GM13976 (cell line): ENCODE measurements around the gene FOXP1.

Experiments
- DNase-seq: peaks from one replicate; pipeline ENCODE4 v3.0.0; 2012; ENCODE audit warnings: low spot score
- CTCF ChIP-seq: IDR thresholded peaks from 2 replicates; pipeline ENCODE4 v1.5.1; 2012; ENCODE audit warnings: borderline replicate concordance, mild to moderate bottlenecking; ENCODE audit not compliant: insufficient read depth; ENCODE audit errors: extremely low read depth, missing control alignments, control extremely low read depth
- in situ Hi-C: fragments of 300-500 bp; cut with MboI; formaldehyde crosslinking; loops from one replicate; pipeline ENCODE4 v1.12.0; 2022; ENCODE audit warnings: low sequenced_read_pairs, mixed read lengths, inconsistent platforms; ENCODE audit not compliant: unreplicated experiment

FOXP1 gene

DNA sequence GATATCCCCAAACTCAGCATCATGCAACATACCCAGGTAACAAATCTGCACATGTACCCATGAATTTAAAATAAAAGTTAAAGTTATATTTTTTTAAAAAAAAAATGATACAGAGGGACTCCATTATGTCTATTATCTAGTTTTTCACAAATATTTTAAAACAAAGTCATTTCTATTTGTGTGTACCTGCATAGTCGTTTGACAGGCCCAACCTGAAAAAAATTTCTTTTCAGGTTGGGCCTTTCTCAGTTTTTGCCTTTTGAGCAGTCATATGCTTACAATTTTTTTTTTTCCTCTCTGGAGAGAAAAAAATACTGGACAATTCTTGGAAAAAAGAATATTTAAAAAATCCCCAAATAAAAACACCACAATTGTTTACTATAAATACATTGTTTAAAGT lies 459.5 kb downstream of the FOXP1 start:
- in situ Hi-C loops = no loop called here
- no peak for TF ChIP-seq CTCF
- no peak for DNase-seq

DNA sequence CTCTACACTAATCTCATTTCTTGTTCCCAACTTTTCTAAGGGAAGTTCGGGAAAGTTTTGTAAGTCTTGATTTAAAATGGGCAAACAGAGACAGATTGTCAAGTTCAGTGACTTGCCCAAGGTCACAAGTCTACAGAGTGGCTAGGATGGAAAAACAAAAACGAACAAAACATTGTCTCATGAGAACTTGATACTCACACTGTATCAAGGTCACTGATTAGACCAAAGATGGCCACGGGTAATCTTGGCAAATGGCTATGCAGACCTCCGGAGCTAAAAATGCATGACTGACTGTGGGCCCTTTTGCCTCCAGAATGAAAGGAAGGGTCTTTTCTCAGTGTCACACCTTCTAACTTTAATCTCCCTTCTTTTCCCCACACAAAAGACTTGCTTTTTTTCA lies 460.9 kb downstream of the FOXP1 start:
- DNase-seq = no peak
- TF ChIP-seq CTCF = no peak
- in situ Hi-C loops = no loop called here

GRCh38 chr3:71121429-71122167 lies 461.9 kb downstream of the FOXP1 start:
- no peak for DNase-seq
- in situ Hi-C loops = no loop called here
- no peak for TF ChIP-seq CTCF

GRCh38 chr3:71120012-71120411 lies 463.5 kb downstream of the FOXP1 start:
- DNase-seq = no peak
- no peak for TF ChIP-seq CTCF
- in situ Hi-C loops = no loop called here

DNA sequence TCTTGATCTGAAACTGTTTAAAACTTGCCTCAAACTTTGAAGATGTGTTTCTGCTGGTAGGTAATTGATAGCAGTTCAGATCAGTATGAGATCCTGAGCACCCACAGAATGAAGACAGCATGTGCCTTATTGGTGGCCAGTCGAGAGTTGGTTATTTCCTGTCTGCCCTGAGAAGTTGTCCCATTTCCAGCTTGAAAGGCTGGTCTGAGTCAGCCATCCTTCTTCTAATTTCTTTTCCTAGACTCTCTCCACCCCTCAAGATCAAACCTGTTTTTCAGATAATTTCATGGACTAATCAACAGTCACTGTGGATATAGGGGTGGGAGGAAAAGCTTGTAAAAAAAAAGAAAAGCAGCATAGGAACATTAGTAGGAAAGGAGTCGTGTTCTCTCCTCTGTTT lies 464.4 kb downstream of the FOXP1 start:
- in situ Hi-C loops = no loop called here
- DNase-seq = no peak
- no peak for TF ChIP-seq CTCF

- no peak for TF ChIP-seq CTCF
- in situ Hi-C loops = no loop called here
- DNase-seq = no peak
Measured at GRCh38 chr3:71118436-71118835, 465.1 kb downstream of the FOXP1 start.

DNA sequence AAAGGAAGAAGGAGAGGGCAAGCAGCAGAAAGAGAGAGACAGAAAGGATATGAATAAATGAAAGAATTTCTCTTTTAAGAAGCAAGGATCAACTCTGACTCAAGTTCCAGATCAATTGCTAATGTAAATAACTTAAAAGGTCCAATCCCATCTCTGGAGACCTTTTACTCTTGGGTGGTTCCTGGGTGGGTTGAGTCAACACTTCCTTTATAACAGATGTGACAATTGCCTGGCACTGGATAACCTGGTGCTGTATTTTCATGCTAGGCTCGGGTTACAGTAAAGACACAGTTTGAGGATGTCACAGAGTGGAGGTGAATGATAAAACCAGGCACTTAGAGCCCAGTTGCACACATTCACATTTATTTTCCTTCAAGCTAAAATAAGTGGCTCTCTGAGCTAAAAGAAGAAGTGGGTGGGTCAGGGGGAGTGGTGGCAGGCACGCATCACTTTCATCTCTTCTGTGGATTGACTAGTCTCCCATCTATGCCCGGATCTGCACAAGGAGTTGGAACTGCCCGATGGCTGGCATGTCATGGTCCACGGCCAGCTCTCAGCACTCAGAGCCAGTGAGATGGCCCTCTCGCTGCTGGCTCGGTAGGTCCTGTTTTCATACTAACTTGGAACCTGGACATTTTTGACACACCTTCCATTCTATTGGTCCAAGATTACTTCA lies 465.8 kb downstream of the FOXP1 start:
- DNase-seq = no peak
- no peak for TF ChIP-seq CTCF
- in situ Hi-C loops = no loop called here
